ENCODE data around the gene SESTD1.
A peak's percentile ranks its signal among the peaks of the same experiment; 100 is the strongest.

Gene SESTD1

GRCh38 chr2:179123272-179123662 lies 141.4 kb downstream of the SESTD1 start:
- Mint-ChIP-seq H3K27me3 (ENCODE audit: low read depth, poor library complexity) (no peaks in the 10 kb centered on the region), H3K9me3 (no peaks in the 10 kb centered on the region), H3K4me1 (no peaks in the 10 kb centered on the region), H3K4me3 (no peak overlapping the region), H3K27ac (no peak overlapping the region), H3K36me3 (ENCODE audit: low read depth) (peaks cover 41% of the 10 kb centered on the region)
- no peak for DNase-seq
- no peak for TF ChIP-seq CTCF (IDR thresholded peaks at IDR 0.05)

GRCh38 chr2:179107737-179108136 lies 156.9 kb downstream of the SESTD1 start:
- Mint-ChIP-seq H3K27ac (peak overlapping the region; percentile 62), H3K36me3 (ENCODE audit: low read depth) (peaks cover 70% of the 10 kb centered on the region), H3K4me3 (no peak overlapping the region), H3K9me3 (no peaks in the 10 kb centered on the region), H3K27me3 (ENCODE audit: low read depth, poor library complexity) (no peaks in the 10 kb centered on the region), H3K4me1 (peaks cover 17% of the 10 kb centered on the region)
- no peak for TF ChIP-seq CTCF (IDR thresholded peaks at IDR 0.05)
- DNase-seq, result no peak

DNA sequence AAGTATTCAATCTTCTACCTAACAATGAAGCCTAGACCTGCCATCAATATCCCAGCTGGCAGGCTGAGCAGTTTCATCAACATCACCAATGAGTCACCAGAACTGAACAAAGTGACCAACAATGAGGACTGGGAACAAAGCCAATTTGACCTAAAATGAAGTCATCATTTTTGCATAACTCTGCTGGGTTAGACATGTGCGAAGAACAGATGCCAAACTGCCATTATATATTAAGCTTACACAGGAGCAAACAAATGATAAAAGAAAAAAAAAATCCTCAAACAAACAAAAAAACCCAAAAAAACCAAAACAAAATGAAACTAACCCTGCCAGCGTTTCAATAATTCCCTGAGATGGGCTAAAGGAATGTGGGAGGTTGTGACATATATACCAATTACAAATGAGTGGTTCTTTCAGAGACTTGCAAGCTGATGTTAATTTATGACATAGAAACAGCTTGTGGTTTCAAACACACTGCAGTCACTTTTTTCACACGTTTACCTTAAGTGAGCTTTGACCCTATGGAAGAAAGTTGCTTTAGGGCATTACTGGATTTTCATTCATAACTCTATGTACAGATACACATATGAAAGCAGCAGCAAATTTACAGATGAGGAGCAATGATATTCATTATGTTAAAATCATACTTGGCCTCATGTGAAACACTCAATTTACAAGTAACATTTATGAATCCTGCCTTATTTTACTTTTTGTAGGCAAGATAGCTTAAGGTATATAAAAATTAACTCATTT lies 157.8 kb downstream of the SESTD1 start:
- DNase-seq, result no peak
- Mint-ChIP-seq H3K4me1 (peaks cover 17% of the 10 kb centered on the region), H3K9me3 (no peaks in the 10 kb centered on the region), H3K4me3 (no peak overlapping the region), H3K27ac (peak overlapping the region; percentile 57), H3K36me3 (ENCODE audit: low read depth) (peaks cover 61% of the 10 kb centered on the region), H3K27me3 (ENCODE audit: low read depth, poor library complexity) (no peaks in the 10 kb centered on the region)
- no peak for TF ChIP-seq CTCF (IDR thresholded peaks at IDR 0.05)

GRCh38 chr2:179106342-179106675 lies 158.3 kb downstream of the SESTD1 start:
- H3K9me3 Mint-ChIP-seq, result no peaks in the 10 kb centered on the region
- DNase-seq, result no peak
- peaks cover 56% of the 10 kb centered on the region for H3K36me3 Mint-ChIP-seq (ENCODE audit: low read depth)
- no peak overlapping the region for H3K4me3 Mint-ChIP-seq
- peaks cover 17% of the 10 kb centered on the region for H3K4me1 Mint-ChIP-seq
- TF ChIP-seq CTCF (IDR thresholded peaks at IDR 0.05), result no peak
- H3K27me3 Mint-ChIP-seq (ENCODE audit: low read depth, poor library complexity), result no peaks in the 10 kb centered on the region
- peak overlapping the region; percentile 57 for H3K27ac Mint-ChIP-seq

GRCh38 chr2:179104736-179105135 lies 159.9 kb downstream of the SESTD1 start:
- no peaks in the 10 kb centered on the region for H3K9me3 Mint-ChIP-seq
- peaks cover 49% of the 10 kb centered on the region for H3K36me3 Mint-ChIP-seq (ENCODE audit: low read depth)
- H3K27ac Mint-ChIP-seq, result no peak overlapping the region
- no peak for DNase-seq
- H3K4me3 Mint-ChIP-seq, result no peak overlapping the region
- H3K27me3 Mint-ChIP-seq (ENCODE audit: low read depth, poor library complexity), result no peaks in the 10 kb centered on the region
- H3K4me1 Mint-ChIP-seq, result peaks cover 17% of the 10 kb centered on the region
- no peak for TF ChIP-seq CTCF (IDR thresholded peaks at IDR 0.05)

- DNase-seq, result no peak
- Mint-ChIP-seq H3K9me3 (peaks cover 13% of the 10 kb centered on the region), H3K27ac (no peak overlapping the region), H3K4me1 (no peaks in the 10 kb centered on the region), H3K4me3 (no peak overlapping the region), H3K27me3 (ENCODE audit: low read depth, poor library complexity) (no peaks in the 10 kb centered on the region), H3K36me3 (ENCODE audit: low read depth) (peaks cover 9% of the 10 kb centered on the region)
- no peak for TF ChIP-seq CTCF (IDR thresholded peaks at IDR 0.05)
Measured at GRCh38 chr2:179098080-179098689, 166.4 kb downstream of the SESTD1 start.
